D721Med (cell line): ENCODE results near the gene TMEM272.

Experiments
- DNase-seq: peaks from one replicate; pipeline ENCODE4 v3.0.0; 2011; ENCODE audit warnings: low spot score; ENCODE audit not compliant: insufficient read length
- FAIRE-seq: peaks from 2 replicates; lab custom pipeline; 2011; peaks lifted over from hg19 to GRCh38; lab: Jason Lieb, UNC
- TF ChIP-seq, protein P1 (sequence below): IDR thresholded peaks from 2 replicates; pipeline ENCODE4 v1.5.1; 2012; ENCODE audit warnings: mild to moderate bottlenecking, control low read depth; ENCODE audit not compliant: insufficient read depth; ENCODE audit errors: missing control alignments

The TMEM272 gene

DNA sequence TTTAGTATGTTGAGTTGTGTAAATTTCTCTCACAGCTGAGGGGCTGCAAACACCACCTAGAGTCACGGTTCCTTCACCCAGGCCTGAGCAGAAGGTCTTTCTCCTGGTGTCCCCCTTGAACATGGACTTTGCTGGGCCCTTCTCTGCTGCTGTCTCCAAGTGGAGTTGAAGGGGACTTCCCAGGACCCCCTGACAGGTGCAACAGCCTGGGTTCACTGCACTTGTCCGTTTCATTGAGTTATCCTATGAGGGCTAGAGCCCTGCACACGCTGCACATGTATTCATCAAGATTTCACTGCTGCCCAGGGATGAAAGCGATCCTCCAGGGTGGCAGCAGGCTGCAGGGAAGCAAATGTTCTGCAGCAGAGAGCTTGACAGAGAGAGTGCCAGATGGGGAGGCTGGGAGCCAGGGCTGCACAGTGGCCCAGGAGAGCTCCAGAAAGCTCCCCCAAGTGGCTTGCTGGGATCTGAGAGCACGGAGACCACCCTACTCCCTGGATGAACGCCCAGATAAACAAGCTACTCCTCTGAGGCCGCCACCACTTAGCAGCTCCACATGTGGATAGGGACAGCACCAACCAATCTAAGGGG, 10.3 kb downstream of the TMEM272 start:
- no peak for DNase-seq

DNA sequence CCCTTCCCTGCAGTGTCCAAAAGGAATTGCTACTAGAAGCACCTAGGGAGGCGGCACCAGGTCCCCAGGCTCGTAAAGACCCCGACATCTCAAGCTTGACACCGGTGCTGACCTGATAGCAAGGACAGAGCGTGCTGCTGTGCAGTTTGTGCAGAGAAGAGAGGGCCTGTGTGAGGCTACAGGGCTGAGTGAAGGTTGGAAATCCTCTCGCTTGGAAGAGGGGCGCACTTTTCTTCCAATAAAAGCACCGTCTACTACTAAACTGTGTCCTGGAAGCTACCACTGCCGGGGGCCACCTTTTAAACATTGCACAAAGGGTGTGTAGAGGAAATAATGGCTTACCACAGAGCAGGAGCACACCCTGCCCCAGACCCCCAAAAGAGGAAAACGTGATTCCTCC, 11.0 kb downstream of the TMEM272 start:
- no peak for FAIRE-seq
- TF ChIP-seq, protein P1, sequence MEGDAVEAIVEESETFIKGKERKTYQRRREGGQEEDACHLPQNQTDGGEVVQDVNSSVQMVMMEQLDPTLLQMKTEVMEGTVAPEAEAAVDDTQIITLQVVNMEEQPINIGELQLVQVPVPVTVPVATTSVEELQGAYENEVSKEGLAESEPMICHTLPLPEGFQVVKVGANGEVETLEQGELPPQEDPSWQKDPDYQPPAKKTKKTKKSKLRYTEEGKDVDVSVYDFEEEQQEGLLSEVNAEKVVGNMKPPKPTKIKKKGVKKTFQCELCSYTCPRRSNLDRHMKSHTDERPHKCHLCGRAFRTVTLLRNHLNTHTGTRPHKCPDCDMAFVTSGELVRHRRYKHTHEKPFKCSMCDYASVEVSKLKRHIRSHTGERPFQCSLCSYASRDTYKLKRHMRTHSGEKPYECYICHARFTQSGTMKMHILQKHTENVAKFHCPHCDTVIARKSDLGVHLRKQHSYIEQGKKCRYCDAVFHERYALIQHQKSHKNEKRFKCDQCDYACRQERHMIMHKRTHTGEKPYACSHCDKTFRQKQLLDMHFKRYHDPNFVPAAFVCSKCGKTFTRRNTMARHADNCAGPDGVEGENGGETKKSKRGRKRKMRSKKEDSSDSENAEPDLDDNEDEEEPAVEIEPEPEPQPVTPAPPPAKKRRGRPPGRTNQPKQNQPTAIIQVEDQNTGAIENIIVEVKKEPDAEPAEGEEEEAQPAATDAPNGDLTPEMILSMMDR = no peak
- no peak for DNase-seq

More for the DNA sequence above, 10.3 kb downstream of the TMEM272 start:
- no peak for FAIRE-seq
- TF ChIP-seq, protein P1 = no peak

DNA sequence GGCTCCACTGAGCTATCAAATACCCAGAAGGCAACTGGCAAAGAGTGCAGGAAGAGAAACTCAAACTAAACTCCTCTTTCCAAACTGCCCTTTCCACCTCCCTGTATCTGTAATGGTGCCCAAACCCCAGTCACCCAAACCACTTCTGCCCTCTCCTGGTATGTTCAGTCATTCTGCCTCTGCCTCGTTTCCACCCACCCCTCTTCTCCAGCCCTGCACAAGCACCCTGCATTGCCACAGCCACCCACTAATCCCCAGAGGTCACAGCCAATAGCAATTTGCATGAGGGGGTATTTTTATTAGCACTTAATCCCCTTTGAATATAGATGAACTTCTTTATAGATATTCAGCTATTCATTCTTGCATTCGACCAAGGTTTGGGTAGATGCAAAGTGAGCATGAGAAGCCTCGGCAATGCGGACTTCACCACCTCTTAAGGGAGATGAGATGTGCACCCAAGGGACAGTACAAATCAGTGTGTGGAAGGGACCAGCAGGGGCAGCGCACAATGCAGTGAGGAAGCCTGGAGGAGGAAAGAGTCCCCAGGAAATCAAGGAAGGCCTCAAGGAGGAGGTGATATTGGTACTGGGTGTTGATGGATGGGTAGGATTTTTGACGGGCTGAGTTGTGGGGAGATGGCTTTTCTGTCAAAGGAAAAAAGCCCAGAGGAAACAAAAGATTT, 12.4 kb downstream of the TMEM272 start:
- TF ChIP-seq, protein P1 = peak; percentile 38
- DNase-seq (no peak), FAIRE-seq (no peak)

DNA sequence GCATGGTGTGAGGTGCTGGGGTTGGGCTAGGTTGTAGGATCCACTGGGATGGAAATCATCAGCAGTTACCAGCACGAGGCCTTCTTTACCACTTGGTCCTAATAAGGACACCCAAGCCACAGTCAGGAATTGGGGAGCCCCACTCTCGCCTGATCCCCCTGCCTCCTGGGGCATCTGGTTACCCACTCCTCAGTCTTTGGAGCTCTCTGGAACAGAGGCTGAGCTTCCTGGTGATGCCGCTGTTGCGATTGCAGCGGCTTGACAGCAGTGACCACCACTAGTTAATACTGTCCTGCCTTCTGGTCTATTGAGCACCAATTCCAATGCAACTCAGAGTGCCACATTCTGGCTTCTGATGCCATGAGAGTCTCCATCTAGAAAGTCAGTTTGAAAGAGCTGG, 13.5 kb downstream of the TMEM272 start:
- DNase-seq (no peak), FAIRE-seq (no peak)
- TF ChIP-seq, protein P1 = no peak

DNA sequence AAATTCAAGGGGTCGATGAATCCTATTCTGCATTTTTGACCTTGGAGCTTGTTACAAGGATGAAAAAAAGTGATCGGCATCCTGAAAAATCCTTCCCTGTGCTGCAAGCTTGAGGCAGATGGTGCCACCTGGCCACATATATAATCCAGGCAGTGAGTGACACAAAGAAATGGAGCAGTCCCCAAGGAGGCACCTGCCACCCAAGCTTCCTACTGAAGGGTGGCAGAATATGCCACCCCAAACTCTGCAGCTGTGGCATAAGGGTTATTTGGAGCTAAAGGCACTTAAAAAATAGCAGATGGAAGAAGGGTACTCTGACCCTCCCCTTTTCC, 15.4 kb downstream of the TMEM272 start:
- FAIRE-seq (peak; percentile 73), DNase-seq (no peak)
- TF ChIP-seq, protein P1 = no peak

DNA sequence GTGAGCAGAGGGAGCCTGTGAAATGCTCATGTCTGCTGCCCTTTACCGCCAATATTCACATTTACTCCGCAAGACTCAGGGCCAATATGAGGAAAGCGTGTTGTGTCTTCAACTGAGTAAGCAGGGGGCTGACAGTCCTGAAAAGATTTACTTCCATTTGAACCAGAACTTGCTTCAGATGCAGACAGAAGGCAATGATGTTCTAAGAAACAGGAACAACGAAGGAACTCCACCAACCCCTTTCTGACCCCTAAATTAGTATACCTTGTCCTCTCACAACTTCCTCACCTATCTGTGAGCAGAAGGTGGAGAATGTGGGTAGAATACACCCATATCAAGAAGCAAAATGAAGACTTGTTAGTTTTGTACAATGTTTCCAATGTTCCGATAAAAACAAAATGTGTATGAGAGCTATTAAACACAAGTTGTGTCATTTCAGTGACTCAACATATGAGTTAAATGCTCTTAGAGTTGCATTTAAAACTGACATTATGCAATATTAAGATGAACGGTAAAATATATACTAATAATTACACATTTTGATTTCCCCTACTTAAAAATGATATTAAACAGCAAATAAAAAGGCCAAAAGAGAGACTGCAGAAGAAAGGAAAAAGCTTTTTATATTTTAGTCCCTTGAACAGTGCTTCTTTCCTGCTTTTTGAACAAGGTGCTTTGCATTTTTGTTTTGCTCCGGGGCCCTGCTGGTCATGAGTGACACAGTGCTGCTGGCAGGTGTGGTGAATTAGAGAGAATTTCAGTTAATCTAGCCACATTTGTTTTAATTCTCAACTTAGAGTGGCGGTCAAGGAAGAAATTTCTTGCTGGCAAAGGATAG, 16.0 kb downstream of the TMEM272 start:
- DNase-seq (no peak), FAIRE-seq (peak; percentile 81)
- TF ChIP-seq, protein P1 = no peak
